Fibroblast of peridontal ligament (primary cell): ENCODE results near the gene HYDIN.
A peak's percentile ranks its signal among the peaks of the same experiment; 100 is the strongest.
"Not testable (repeated sequence)": the region's sequence is repeated elsewhere in the genome, so short reads cannot be mapped to it uniquely, and the experiment has no call there.

Source experiments
- DNase-seq: peaks from one replicate; pipeline ENCODE4 v3.0.0-alpha.2; 2010; ENCODE audit errors: extremely low read depth

HYDIN gene

DNA sequence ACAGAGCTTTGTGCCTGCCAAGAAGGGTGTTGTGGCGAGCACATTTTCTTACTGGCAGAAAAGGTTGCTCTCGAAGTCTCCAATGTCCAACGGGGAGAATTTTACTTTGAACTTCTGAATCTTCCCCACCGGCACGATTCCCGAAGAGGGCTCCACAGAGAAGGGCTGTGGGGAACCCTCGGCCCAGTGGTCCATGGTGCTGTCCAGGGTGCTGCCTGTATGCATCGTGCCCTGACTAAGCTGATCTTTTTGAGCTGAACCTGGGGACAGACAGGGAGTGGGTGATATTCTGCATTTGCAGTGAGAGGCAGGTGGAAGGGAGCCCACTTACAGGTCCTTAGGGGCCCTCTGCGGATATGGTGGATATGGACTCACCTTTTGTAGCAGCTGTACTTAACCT, 368.5 kb downstream of the HYDIN start:
- DNase-seq: not testable (repeated sequence)

- not testable (repeated sequence) for DNase-seq
Measured at GRCh38 chr16:70851299-70851698, 379.2 kb downstream of the HYDIN start.

DNA sequence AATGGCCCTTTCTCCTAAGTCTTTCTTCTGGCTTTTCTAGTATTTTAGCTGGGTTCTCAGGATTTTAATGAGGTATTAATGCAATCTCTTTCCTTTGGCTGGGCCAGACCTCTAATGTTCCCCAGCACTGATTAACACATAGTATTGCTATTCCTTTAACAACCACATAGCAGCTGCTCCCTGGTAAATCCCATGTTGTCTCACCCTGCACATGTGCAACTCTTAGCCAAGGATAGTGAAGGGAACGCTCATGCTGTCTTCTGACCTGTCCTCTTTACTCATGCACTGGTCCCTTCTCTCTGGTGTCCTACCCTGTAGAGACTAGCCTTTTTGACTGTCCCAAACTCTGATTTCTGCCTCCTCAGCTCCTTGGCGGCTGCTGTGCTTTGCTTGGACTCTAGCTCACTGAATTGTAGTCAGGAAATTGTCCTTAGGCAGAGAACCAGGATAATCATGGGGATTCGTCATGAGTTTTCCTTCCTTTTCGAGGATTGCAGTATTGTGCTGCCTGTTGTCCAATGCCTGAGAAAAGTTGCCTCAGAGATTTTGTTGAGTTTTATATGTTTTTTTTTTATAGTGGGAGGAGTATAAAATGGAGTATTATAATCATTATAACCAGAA, 406.9 kb downstream of the HYDIN start:
- DNase-seq: not testable (repeated sequence)

GRCh38 chr16:70822734-70823133, 407.8 kb downstream of the HYDIN start:
- DNase-seq: not testable (repeated sequence)

DNA sequence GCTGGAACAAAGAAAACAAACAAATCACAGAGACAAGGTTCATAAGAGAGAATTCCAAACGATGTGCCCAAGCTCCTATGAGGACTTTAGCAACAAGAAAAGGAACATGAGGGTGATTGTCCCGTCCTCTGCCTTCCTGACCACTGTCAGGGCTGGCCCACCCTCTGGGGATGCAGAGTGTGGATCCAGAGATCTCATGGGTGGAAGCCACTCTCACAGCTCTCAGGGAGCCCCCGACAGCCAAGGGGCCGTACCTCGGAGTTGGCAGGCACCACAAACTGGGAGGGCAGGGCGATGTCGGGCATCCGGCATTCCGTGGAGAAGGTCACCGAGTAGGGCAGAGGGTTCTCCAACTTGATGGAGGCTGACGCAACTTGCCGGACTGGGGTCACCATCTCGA, 412.4 kb downstream of the HYDIN start:
- not testable (repeated sequence) for DNase-seq

- no peak for DNase-seq
Measured at GRCh38 chr16:70809392-70810060, 421.0 kb downstream of the HYDIN start.

- no peak for DNase-seq
Measured at GRCh38 chr16:70808371-70808770, 422.2 kb downstream of the HYDIN start.

DNA sequence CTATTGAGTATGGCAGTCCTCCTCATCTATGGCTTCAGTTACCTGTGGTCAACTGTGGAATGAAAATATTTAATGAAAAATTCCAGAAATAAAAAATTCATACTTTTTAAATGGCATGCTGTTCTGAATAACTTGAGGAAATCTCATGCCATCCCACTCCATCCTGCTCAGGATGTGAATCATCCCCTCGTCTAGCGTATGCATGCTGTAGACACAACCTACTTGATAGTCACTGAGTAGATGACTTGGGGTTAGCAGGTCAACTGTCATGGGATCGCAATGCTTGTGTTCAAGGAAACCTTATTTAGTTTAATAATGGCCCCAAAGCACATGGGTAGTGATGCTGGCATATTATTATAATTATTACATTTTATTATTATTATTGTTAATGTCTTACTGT, 424.7 kb downstream of the HYDIN start:
- DNase-seq: peak; percentile 40

DNA sequence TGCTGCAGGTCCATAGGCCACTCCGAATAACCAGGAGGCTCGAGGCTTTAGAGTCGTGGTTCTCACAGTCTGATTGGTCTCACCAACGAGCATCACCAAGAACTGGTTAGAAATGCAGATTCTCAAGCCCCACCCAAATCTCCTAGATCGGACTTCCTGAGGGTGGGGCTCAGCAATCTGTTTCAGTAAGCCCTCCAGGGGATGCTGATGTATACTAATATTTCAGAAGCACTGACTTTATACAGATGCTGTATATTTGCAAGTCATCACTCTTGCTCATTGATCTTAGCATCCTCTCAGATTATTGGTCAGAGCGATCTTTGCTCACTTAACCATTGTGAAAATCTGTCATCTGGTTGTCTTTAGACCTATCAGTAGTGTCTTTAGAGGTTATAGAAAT, 425.1 kb downstream of the HYDIN start:
- peak; percentile 5 for DNase-seq

GRCh38 chr16:70804734-70805169, 425.8 kb downstream of the HYDIN start:
- DNase-seq: no peak

DNA sequence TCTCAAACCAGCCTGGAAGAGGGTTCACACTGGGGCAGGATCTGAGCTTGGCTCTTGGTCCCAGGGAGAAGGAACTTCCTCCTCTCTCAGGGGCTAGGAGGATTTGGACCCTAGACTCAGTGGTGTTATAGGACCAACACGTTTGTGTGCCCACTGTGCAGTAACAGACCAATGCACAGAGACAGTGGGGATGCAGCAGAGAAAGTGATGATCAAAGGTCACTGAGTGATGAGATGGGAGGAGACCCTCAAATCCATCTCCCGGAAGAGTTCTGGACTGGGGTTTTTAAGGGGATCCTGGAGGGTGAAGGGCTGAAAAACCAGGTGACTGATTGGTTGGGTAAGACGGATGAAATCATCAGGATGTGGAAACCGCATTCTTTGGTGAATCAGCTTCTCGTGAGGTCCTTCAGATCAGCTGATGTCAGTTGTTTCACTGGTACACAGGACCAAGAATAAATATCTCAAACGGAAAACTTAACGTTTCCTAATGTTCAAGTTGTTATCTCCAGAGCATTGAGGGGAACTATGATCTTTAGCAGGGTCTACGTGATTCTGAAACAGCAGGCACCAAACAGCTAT, 426.3 kb downstream of the HYDIN start:
- DNase-seq: peak; percentile 92

- DNase-seq: peak; percentile 46
Measured at GRCh38 chr16:70803319-70803718, 427.2 kb downstream of the HYDIN start.

- DNase-seq: no peak
Measured at GRCh38 chr16:70801611-70802010, 428.9 kb downstream of the HYDIN start.

- DNase-seq: peak; percentile 71
Measured at GRCh38 chr16:70800781-70801480, 429.6 kb downstream of the HYDIN start, which contains the start of gene VAC14. Gene VAC14, minus strand, starts transcription at chr16:70801158. Its CDS starts 258 bp downstream, at chr16:70800900.

DNA sequence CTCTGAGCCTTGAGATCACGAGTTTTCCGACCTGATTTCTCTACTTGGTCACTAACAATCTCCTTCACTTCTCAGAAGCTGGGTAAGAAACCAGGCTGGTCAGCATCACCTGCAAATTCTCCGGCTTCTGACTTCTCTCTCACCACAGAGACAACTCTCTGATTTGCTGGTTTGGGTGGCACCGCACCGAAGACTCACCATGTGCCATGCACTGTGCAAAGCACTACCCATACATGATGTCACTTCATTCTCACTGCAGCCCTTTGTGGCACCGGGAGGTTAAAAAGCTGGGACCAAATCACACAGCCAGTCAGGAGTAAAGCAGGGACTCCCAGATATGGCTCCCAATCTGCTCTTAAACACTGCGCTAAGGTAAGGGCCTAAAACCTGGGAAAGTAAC, 430.2 kb downstream of the HYDIN start:
- no peak for DNase-seq

DNA sequence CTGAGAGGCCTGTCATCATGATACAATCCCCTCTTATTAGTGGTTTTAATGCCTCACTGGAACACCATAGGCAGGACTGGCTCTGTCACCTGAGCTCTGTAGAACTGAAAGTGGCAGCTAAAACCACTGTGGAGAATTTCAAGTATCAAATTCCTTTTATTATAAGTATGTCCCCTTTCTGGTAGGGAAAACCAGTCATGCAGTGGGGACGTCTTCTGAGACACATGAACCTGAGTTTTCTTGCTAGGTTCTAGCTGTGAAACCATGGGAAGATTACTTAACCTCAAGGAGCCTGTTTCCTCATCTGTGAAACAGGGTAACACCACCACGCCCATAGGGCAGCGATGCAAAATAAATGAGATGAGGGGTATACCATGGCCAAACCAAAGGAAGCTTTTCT, 434.2 kb downstream of the HYDIN start:
- no peak for DNase-seq

GRCh38 chr16:70795296-70795912, 435.1 kb downstream of the HYDIN start:
- no peak for DNase-seq

- no peak for DNase-seq
Measured at GRCh38 chr16:70793851-70794502, 436.5 kb downstream of the HYDIN start.

- DNase-seq: no peak
Measured at GRCh38 chr16:70790815-70791214, 439.7 kb downstream of the HYDIN start.

DNA sequence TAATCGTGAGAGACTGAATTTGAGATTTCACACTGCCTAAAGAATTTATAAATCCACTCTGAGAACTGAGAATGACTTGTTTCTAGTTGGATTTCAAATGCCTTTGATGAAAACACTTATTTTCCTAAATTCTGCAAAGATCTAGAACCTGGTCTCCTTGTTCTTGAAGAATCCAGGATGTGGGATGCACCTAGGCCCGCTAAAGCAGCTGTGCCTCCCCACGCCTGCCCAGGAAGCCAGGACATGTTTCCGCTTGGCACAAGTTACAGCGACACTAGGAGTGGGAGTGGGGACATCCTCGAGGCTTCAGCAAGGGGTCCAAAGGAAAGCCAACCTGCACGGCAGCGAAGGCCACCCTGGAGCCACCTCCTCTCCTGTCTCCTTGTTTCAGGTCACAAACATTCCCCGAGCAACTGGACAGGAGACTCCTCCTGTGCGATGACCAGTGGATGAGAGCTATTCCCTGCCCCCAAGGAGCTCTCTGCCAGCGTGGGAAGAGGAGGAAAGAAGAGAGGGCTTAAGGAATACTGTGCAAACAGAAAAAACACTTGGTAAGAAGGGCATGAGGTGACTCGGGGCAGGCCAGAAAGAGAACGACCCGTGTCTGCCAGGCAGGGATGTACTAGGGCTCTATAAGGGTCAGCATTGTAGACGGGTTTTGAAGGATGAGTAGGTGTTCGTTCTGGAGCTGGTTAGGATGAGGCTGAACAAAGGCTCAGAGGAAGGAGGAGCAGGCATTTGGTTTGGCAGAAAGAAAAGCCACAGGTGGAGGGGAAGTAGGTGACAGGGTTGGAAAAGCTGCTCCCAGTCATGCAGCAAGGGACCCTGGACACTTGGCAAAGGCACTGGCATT, 440.7 kb downstream of the HYDIN start:
- DNase-seq: no peak
